ENCODE data around the gene ZNF32. TPM values are rescaled to one million over a fixed set of nuclear protein-coding genes. Genes with fewer than 3 reads are reported as not detected.

The ZNF32 gene
- total and polyA plus RNA-seq, 2 experiments from 2014 or later: 15.8 to 26.1 TPM

- no peaks in the 10 kb centered on the region for H3K79me2 ChIP-seq (replicated peaks; ENCODE audit: insufficient read depth)
- H3K27ac ChIP-seq (ENCODE audit: low read depth): no peak overlapping the region
- no peak overlapping the region for H3K4me3 Mint-ChIP-seq
- H3K4me1 ChIP-seq (ENCODE audit: insufficient read depth): no peaks in the 10 kb centered on the region
- H3K4me2 ChIP-seq: no peak overlapping the region
- TF ChIP-seq JUNB (IDR thresholded peaks at IDR 0.05; ENCODE audit: unreplicated experiment) (no peak), ZNF462 (CRISPR knock-in tag; IDR thresholded peaks at IDR 0.05) (no peak), NANOG (IDR thresholded peaks at IDR 0.05; ENCODE audit: borderline replicate concordance) (no peak), CREB1 (CRISPR knock-in tag; IDR thresholded peaks at IDR 0.05; ENCODE audit: low read depth) (no peak), STAT1 (IDR thresholded peaks at IDR 0.05; ENCODE audit: unreplicated experiment) (no peak), ZNF331 (CRISPR knock-in tag; IDR thresholded peaks at IDR 0.05; ENCODE audit: low read depth) (no peak), EZH2phosphoT487 (IDR thresholded peaks at IDR 0.05; ENCODE audit: unreplicated experiment) (no peak), POLR2AphosphoS5 (IDR thresholded peaks at IDR 0.05; ENCODE audit: low read depth) (no peak), CTCF (conservative IDR thresholded peaks at IDR 0.05; ENCODE audit: low read depth in 2 of 2) (no peak)
- TF ChIP-seq, protein P1, sequence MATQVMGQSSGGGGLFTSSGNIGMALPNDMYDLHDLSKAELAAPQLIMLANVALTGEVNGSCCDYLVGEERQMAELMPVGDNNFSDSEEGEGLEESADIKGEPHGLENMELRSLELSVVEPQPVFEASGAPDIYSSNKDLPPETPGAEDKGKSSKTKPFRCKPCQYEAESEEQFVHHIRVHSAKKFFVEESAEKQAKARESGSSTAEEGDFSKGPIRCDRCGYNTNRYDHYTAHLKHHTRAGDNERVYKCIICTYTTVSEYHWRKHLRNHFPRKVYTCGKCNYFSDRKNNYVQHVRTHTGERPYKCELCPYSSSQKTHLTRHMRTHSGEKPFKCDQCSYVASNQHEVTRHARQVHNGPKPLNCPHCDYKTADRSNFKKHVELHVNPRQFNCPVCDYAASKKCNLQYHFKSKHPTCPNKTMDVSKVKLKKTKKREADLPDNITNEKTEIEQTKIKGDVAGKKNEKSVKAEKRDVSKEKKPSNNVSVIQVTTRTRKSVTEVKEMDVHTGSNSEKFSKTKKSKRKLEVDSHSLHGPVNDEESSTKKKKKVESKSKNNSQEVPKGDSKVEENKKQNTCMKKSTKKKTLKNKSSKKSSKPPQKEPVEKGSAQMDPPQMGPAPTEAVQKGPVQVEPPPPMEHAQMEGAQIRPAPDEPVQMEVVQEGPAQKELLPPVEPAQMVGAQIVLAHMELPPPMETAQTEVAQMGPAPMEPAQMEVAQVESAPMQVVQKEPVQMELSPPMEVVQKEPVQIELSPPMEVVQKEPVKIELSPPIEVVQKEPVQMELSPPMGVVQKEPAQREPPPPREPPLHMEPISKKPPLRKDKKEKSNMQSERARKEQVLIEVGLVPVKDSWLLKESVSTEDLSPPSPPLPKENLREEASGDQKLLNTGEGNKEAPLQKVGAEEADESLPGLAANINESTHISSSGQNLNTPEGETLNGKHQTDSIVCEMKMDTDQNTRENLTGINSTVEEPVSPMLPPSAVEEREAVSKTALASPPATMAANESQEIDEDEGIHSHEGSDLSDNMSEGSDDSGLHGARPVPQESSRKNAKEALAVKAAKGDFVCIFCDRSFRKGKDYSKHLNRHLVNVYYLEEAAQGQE (IDR thresholded peaks at IDR 0.05; ENCODE audit: unreplicated experiment): no peak
- H3K4me1 Mint-ChIP-seq: no peaks in the 10 kb centered on the region
- no peaks in the 10 kb centered on the region for H4K20me1 ChIP-seq (replicated peaks; ENCODE audit: insufficient read depth)
- ATAC-seq (no peak), DNase-seq (ENCODE audit: low spot score) (no peak)
- no peak overlapping the region for H3K27ac Mint-ChIP-seq
- H3K27me3 Mint-ChIP-seq (ENCODE audit: insufficient read depth, low read depth, poor library complexity): peaks cover 3% of the 10 kb centered on the region
- peaks cover 53% of the 10 kb centered on the region for H3K9me3 Mint-ChIP-seq
- H3F3A ChIP-seq (replicated peaks; ENCODE audit: low read depth): no peaks in the 10 kb centered on the region
- no peaks in the 10 kb centered on the region; the same call in 1 of the 3 replicates for H3K36me3 Mint-ChIP-seq (ENCODE audit: low read depth)
- H2AFZ ChIP-seq: no peak overlapping the region
- H3K27me3 ChIP-seq (ENCODE audit: insufficient read depth): no peaks in the 10 kb centered on the region
- no peaks in the 10 kb centered on the region for H3K36me3 ChIP-seq (ENCODE audit: insufficient read depth)
- H3K4me3 ChIP-seq: no peak overlapping the region
- no peaks in the 10 kb centered on the region; the same call in 1 of the 2 replicates for H3K9me2 ChIP-seq (ENCODE audit: insufficient read depth)
Observed at GRCh38 chr10:43596546-43596945, 52.1 kb downstream of the ZNF32 start.
